ENCODE results near the gene MAFF.
"Not testable (repeated sequence)": the region's sequence is repeated elsewhere in the genome, so short reads cannot be mapped to it uniquely, and the experiment has no call there.

MAFF gene

GRCh38 chr22:38201711-38202436 is at the start of gene MAFF:
Gene MAFF (plus strand): TSS chr22:38201994. CDS start chr22:38213854, 11,860 bp downstream.
- DNase-seq (ENCODE audit: low read depth, low spot score) = peak; percentile 96

GRCh38 chr22:38153821-38154562 is 47.8 kb upstream of the MAFF start:
- DNase-seq (ENCODE audit: low read depth, low spot score) = no peak

GRCh38 chr22:38154563-38154915 is 47.3 kb upstream of the MAFF start:
- DNase-seq (ENCODE audit: low read depth, low spot score) = not testable (repeated sequence)

- no peak for DNase-seq (ENCODE audit: low read depth, low spot score)
These were observed 46.1 kb upstream of the MAFF start for GRCh38 chr22:38155703-38156102.

GRCh38 chr22:38162881-38163843 is 38.6 kb upstream of the MAFF start:
- no peak for DNase-seq (ENCODE audit: low read depth, low spot score)

GRCh38 chr22:38163844-38164550 is 37.8 kb upstream of the MAFF start:
- no peak for DNase-seq (ENCODE audit: low read depth, low spot score)

GRCh38 chr22:38164551-38164918 is 37.3 kb upstream of the MAFF start:
- DNase-seq (ENCODE audit: low read depth, low spot score) = no peak

GRCh38 chr22:38165922-38166593 is 35.7 kb upstream of the MAFF start:
- no peak for DNase-seq (ENCODE audit: low read depth, low spot score)

GRCh38 chr22:38167988-38168407 is 33.8 kb upstream of the MAFF start:
- no peak for DNase-seq (ENCODE audit: low read depth, low spot score)

GRCh38 chr22:38169116-38169515 is 32.7 kb upstream of the MAFF start:
- DNase-seq (ENCODE audit: low read depth, low spot score) = no peak

GRCh38 chr22:38170469-38170868 is 31.3 kb upstream of the MAFF start:
- DNase-seq (ENCODE audit: low read depth, low spot score) = no peak

GRCh38 chr22:38171927-38172831 is 29.6 kb upstream of the MAFF start:
- DNase-seq (ENCODE audit: low read depth, low spot score) = no peak

- DNase-seq (ENCODE audit: low read depth, low spot score) = no peak
These were observed 28.8 kb upstream of the MAFF start for GRCh38 chr22:38172832-38173640.

GRCh38 chr22:38173641-38173906 is 28.2 kb upstream of the MAFF start:
- no peak for DNase-seq (ENCODE audit: low read depth, low spot score)

- no peak for DNase-seq (ENCODE audit: low read depth, low spot score)
These were observed 27.2 kb upstream of the MAFF start for GRCh38 chr22:38174626-38175025.

GRCh38 chr22:38175206-38176118 is 26.3 kb upstream of the MAFF start:
- no peak for DNase-seq (ENCODE audit: low read depth, low spot score)

GRCh38 chr22:38176170-38176741 is 25.5 kb upstream of the MAFF start:
- no peak for DNase-seq (ENCODE audit: low read depth, low spot score)

- no peak for DNase-seq (ENCODE audit: low read depth, low spot score)
These were observed 24.8 kb upstream of the MAFF start for GRCh38 chr22:38177044-38177443.

Measured in ELF-1 (cell line).